ENCODE measurements around the gene ZYG11B.
"Not testable (repeated sequence)": the region's sequence is repeated elsewhere in the genome, so short reads cannot be mapped to it uniquely, and the experiment has no call there.

ZYG11B gene

GRCh38 chr1:52759908-52760307 lies 33.7 kb downstream of the ZYG11B start:
- DNase-seq: no peak

- no peak for DNase-seq
Observed at GRCh38 chr1:52767596-52768280, 41.5 kb downstream of the ZYG11B start.

DNA sequence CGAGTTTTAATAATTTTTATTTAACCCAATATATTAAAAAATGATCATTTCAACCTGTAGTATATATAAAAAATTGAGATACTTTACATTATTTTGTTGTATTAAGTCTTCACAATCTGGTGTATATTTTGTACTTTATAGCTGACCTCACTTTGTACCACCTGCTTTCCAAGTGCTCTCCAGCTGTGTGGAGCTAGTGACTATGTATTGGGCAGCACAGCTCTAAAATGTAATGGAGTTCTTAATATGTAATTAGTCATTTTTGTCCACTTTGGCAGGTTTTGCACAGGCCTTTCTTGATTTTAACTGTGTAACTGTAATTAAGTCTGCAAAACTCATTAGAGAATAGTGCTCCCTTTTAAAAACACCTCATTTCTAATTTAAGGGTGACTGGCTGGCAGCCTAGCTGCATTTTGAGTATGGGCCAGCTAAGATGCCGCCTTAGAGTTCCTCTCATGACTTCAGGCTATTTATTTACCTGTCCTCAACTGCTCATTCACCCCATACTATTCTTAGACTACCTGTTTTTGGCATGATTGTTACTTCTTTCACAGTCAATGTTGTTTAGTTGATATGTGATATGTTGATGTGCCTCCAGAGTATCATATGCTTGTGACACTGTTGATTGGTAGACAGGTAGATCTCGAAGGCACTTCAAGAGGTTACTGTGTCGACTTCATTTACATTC lies 43.2 kb downstream of the ZYG11B start:
- DNase-seq: no peak

DNA sequence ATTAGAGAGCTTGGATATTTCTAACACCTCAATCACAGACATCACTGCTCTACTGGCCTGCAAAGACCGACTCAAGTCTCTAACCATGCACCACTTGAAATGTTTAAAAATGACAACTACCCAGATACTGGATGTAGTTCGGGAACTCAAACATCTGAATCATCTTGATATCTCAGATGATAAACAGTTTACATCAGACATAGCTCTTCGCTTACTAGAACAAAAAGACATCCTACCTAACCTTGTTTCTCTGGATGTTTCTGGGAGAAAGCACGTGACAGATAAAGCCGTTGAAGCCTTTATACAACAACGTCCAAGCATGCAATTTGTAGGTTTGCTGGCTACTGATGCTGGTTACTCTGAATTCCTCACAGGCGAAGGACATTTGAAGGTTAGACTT lies 45.1 kb downstream of the ZYG11B start:
- no peak for DNase-seq

DNA sequence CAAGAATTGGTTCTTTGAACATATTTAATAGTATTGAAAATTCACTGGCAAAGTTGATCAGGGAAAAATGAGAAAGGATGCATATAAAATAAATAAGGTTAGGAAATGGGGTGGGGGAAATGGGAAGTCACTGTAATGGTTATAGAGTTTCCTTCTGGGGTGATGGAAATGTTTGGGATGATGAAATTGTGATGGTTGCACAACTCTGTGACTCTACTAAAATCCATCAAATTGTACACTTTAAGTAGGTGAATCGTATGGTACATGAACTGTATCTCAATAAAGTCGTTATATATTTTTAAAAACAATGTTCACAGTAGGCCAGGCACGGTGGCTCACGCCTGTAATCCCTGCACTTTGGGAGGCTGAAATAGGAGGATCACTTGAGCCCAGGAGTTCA lies 59.9 kb downstream of the ZYG11B start:
- no peak for DNase-seq

GRCh38 chr1:52790429-52790828 lies 64.2 kb downstream of the ZYG11B start:
- DNase-seq: not testable (repeated sequence)

DNA sequence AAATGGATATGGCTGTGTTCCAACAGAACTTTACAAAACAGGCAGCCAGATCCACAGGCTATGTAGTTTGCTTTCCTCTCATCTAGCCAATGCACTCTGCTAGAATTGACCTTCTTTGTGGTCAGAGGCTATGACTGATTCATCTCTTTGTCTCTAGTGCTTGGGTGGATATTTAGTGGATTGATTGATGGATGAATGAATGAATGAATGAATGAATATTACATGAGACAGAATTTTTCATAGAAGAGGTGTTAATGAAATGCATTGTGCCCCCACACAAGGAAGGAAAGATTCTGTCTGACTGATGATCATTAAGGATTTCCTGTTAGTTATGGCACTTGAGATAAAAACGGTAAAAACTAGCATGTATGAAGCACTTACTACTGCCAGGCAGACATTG lies 65.8 kb downstream of the ZYG11B start:
- no peak for DNase-seq

GRCh38 chr1:52793717-52794116 lies 67.5 kb downstream of the ZYG11B start:
- DNase-seq: not testable (repeated sequence)

- DNase-seq: no peak
Observed at GRCh38 chr1:52795464-52795863, 69.2 kb downstream of the ZYG11B start.

DNA sequence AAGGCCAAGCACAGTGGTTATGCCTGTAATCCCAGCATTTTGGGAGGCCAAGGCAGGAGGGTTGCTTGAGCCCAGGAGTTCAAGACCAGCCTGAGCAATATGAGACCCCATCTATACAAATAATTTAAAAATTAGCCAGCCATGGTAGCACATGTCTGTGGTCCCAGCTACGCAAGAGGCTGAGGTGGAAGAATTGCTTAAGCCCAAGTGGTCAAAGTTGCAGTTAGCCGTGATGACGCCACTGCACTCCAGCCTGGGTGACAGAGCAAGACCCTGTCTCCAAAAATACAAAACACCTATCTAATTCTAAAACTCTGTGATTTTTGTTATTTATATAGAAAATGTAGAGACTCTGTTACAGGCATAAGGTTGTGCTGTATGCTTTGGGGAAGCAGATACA lies 72.1 kb downstream of the ZYG11B start:
- no peak for DNase-seq

GRCh38 chr1:52801011-52801410 lies 74.8 kb downstream of the ZYG11B start:
- no peak for DNase-seq

- DNase-seq: not testable (repeated sequence)
Observed at GRCh38 chr1:52804083-52804482, 77.8 kb downstream of the ZYG11B start.

DNA sequence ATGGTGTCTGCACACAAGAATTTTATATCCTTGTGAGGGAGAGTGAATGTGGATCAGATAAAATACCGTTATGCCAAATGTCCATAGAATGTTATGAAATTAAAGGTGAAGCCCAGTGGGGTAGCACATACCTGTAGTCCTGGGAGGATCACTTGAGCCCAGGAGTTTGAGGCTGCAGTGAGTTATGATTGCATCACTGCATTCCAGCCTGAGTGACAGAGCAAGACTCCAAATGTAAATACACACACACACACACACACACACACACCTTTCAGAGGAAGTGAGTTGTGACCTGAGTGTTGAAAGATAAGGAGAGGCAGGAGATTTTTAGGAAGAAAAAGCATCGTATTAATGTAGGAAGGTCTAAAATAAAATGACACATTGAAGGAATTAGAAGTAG lies 88.2 kb downstream of the ZYG11B start:
- no peak for DNase-seq

- not testable (repeated sequence) for DNase-seq
Observed at GRCh38 chr1:52820830-52821229, 94.6 kb downstream of the ZYG11B start.

GRCh38 chr1:52825868-52826267 lies 99.6 kb downstream of the ZYG11B start:
- DNase-seq: no peak

GRCh38 chr1:52834798-52835197 lies 108.5 kb downstream of the ZYG11B start:
- DNase-seq: no peak

DNA sequence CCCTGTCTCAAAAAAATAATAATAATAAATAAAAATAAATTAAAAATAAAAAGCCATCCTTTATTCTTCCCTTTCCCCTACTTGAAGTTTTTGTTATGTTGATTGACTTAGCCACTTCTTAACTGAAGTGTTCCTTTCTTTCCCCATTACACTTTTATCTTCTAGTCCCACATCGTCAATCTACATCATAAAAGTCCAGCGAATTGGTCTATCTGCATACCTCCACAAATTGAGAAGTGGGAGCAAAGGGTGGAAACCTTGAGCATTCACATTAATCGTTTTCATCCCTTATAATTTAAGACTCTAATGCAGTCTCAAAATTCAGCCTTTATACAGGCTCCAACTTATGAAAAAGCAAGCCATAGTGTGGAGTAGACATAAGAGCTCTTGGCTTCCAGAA lies 109.8 kb downstream of the ZYG11B start:
- DNase-seq: no peak

- not testable (repeated sequence) for DNase-seq
Observed at GRCh38 chr1:52839175-52839574, 112.9 kb downstream of the ZYG11B start.

GRCh38 chr1:52842643-52843310 lies 116.5 kb downstream of the ZYG11B start, which contains the start of gene ZYG11A:
Gene ZYG11A (plus strand): TSS chr1:52842760. CDS start chr1:52842884, 124 bp downstream.
- peak; percentile 69 for DNase-seq

DNA sequence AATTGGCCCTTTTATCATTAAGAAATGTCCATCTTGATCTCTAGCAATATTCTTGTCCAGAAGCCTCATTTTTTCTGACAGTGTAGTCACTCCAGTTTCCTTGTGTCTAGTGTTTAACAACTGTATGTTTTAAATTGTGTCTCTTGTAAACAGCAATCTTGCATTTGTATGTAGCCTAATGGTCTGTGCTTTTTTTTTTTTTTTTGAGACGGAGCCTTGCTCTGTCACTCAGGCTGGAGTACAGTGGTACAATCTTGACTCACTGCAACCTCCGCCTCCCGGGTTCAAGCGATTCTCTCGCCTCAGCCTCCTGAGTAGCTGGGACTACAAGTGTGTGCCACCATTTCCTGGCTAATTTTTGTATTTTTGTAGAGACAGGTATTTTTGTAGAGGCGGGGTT lies 118.9 kb downstream of the ZYG11B start:
- not testable (repeated sequence) for DNase-seq

GRCh38 chr1:52848423-52848822 lies 122.2 kb downstream of the ZYG11B start:
- DNase-seq: no peak

DNA sequence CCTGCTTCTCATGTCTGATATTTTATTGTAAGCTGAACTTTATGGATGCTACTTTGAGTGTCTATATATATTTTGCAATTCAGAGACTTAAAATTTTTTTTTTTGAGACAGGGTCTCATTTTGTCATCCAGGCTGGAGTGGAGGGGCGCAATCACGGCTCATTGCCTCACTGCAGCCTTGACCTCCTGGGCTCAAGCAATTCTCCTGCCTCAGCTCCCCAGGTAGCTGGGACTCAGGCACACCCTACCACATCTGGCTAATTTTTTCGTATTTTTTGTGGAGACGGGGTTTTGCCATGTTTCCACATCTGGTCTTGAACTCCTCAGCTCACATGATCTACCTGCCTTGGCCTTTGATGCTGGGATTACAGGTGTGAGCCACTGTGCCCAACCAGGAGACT lies 124.7 kb downstream of the ZYG11B start:
- DNase-seq: no peak

GRCh38 chr1:52852854-52853253 lies 126.6 kb downstream of the ZYG11B start:
- no peak for DNase-seq

GRCh38 chr1:52855584-52855983 lies 129.3 kb downstream of the ZYG11B start:
- DNase-seq: no peak

All from right forelimb (tissue), 1 donor.